Heart left ventricle (tissue), 13 donors: ENCODE results near the gene RIC8B.

Source experiments
- CTCF ChIP-seq, 12 donors: fragments of 200-600 bp; sonication (generic) in 4 of 12; IDR thresholded peaks; one replicate each; pipeline versions ENCODE4 v1.5.0 to v1.8.0; 2018 to 2022; ENCODE audit warnings: antibody characterized with exemption in 12 of 12, mild to moderate bottlenecking in 5 of 12
- POLR2A ChIP-seq, 2 donors: fragments of 450-650 bp; IDR thresholded peaks; one replicate each; pipeline ENCODE4 v1.6.1; 2017; ENCODE audit warnings: antibody characterized with exemption in 2 of 2, mild to moderate bottlenecking in 2 of 2, moderate library complexity in 2 of 2
- donor health status: ischemic (EF 13 %, LVEDD 7.1; RV severe dilation, severe dysfunction).
- donor health status: DM: no; HTN: yes; CAD: no.
- donor health status: DM: no; HTN: no; CAD: no.
- donor health status: ischemic (EF 25% LVEDD 6.9; RV normal size, moderate dysfunction).
- donor health status: ischemic (EF 25% LVEDD 5.7; RV mildly dilated, moderate dysfunction).
- donor health status: ischemic (EF 35%, LVEDD 5.7; RV mildly dilated, moderate dysfunction).
- donor health status: nonischemic (EF 11% LVEDD 7.7; RV severe dilation, severe dysfunction).
- donor health status: DM: yes; HTN: yes; CAD: no.
- donor health status: PGD.
- donor health status: ischemic (EF 29% LVEDD 5.4; RV normal size, mild dysfunction).
- donor health status: nonischemic (EF 23%, LVEDD 6.1; RV moderate dilation, normal function).

- TF ChIP-seq CTCF (IDR thresholded peaks at IDR 0.05) (no peak), POLR2A (IDR thresholded peaks at IDR 0.05) (no peak)
Observed at GRCh38 chr12:106759526-106760183, 14.8 kb upstream of the RIC8B start.
